Psoas muscle (tissue), 8 donors: ENCODE measurements around the gene HOXD9. TPM values are rescaled to one million over a fixed set of nuclear protein-coding genes. Genes with fewer than 3 reads are reported as not detected.

Source experiments
- ATAC-seq, 4 donors: fragments of 200-7000 bp; cut with Tn5 transposase; one replicate each; pipeline ENCODE4 v1.9.1; 2020; ENCODE audit warnings: moderate library complexity in 3 of 4, mild to moderate bottlenecking in 2 of 4
- DNase-seq, 2 donors: peaks; one replicate each; pipeline ENCODE4 v3.0.0-alpha.2; 2020
- H3K27ac ChIP-seq: fragments of 200-600 bp; one replicate; pipeline ENCODE4 v1.8.0; 2022
- H3K27me3 ChIP-seq, 3 donors: fragments of 200-600 bp in 1 of 3; one replicate each; pipeline versions ENCODE4 v1.6.1 to v1.8.0; 2013 to 2022; ENCODE audit warnings: low read length in 2 of 3, mild to moderate bottlenecking in 2 of 3, moderate library complexity in 1 of 3; ENCODE audit not compliant: insufficient read depth in 3 of 3
- H3K36me3 ChIP-seq, 2 donors: fragments of 200-600 bp in 1 of 2; one replicate each; pipeline versions ENCODE4 v1.6.1 to v1.8.0; 2013 to 2022; ENCODE audit warnings: low read depth in 1 of 2, mild to moderate bottlenecking in 1 of 2, moderate library complexity in 1 of 2; ENCODE audit not compliant: insufficient read depth in 1 of 2
- H3K4me1 ChIP-seq: fragments of 200-600 bp; one replicate; pipeline ENCODE4 v1.8.0; 2022
- H3K4me3 ChIP-seq: fragments of 200-600 bp; one replicate; pipeline ENCODE4 v1.8.0; 2022; ENCODE audit warnings: mild to moderate bottlenecking
- H3K9me3 ChIP-seq: fragments of 200-600 bp; one replicate; pipeline ENCODE4 v1.8.0; 2022
- CTCF ChIP-seq: fragments of 200-600 bp; IDR thresholded peaks from one replicate; pipeline ENCODE4 v1.8.0; 2022; ENCODE audit warnings: antibody characterized with exemption
- WGBS, 3 donors: extraction: QIAGEN DNeasy Blood & Tissue Kit; methylation state at CpG; one replicate each; pipeline versions ENCODE4 v1.1.6 to v1.1.7; 2013; 5-methylcytosine and 5-hydroxymethylcytosine counted together
- intact Hi-C, 2 donors: fragments of 100-400 bp; cut with DNase I; formaldehyde crosslinking; loops; one replicate each; pipeline versions ENCODE4 v1.11.0 to v1.14.2; 2022
- polyA plus RNA-seq, 3 donors: library from polyadenylated mRNA; stranded (reverse); fragments of 200-250 nt; gene quantifications; one replicate each; pipeline ENCODE4 v1.2.3, GENCODE V29; 2013
- total RNA-seq, 4 donors: library from RNA; stranded (reverse); fragmentation: NEBNext Ultra II Directional in 2 of 4; extraction: Animal tissue kit (Norgen Biotek cat#: 25700) in 2 of 4; gene quantifications; one replicate each; pipeline versions ENCODE4 v1.2.1 to v1.2.4, GENCODE V29; 2021 to 2023
- donor health status: healthy with polysubstance abuse.
- donor health status: DM: no; HTN: no; CAD: no; lungs with moderate emphysema.
- donor health status: Bipolar disorder and iron deficiency.
- donor health status: healthy.
- donor health status: DM: yes; HTN: yes; CAD: no.
- donor health status: DM: no; HTN: no; CAD: no.
- donor health status: DM: no; HTN: no; CAD: no.
- donor health status: DM: yes; HTN: yes; CAD: no.

The HOXD9 gene
- total and polyA plus RNA-seq, 7 donors: 0.43 to 4.4 (median 1.7) TPM

GRCh38 chr2:176128982-176129796 is 6.7 kb downstream of the HOXD9 start, which contains the start of gene HOXD8:
Gene HOXD8 (plus strand): TSS chr2:176129705. CDS start chr2:176130367, 662 bp downstream.
- 1 to 2% (median 2%) methylated on average over 49 to 64 of the region's 64 CpGs for WGBS, 3 donors
- Histone ChIP-seq H3K4me1 (peaks cover 40% of the 10 kb centered on the region), H3K27me3 (peaks cover 0 to 4% (median 0%) of the 10 kb centered on the region in 3 donors), H3K36me3 (no peaks in the 10 kb centered on the region), H3K27ac (peak within 1 kb of the TSS; percentile 93), H3K4me3 (peak within 1 kb of the TSS; percentile 84), H3K9me3 (no peaks in the 10 kb centered on the region)
- TF ChIP-seq CTCF: no peak
- ATAC-seq (peak; percentile 66 to 81 (median 80)), DNase-seq (peak; percentile 83 to 93)
- intact Hi-C loops: loop anchor here (2.0 to 5.0 kb wide), 7 partner anchors 328 to 1018 kb away; no protein-coding TSS in a partner anchor

- Histone ChIP-seq H3K4me1 (peaks cover 41% of the 10 kb centered on the region), H3K27me3 (peaks cover 0 to 4% (median 0%) of the 10 kb centered on the region in 3 donors), H3K4me3 (peak overlapping the region; percentile 84), H3K36me3 (no peaks in the 10 kb centered on the region), H3K9me3 (no peaks in the 10 kb centered on the region), H3K27ac (peak overlapping the region; percentile 93)
- no peak for TF ChIP-seq CTCF
- 0 to 1% (median 0%) methylated on average over 17 to 43 of the region's 43 CpGs for WGBS, 3 donors
- ATAC-seq (peak; percentile 44 to 52 (median 48)), DNase-seq (peak; percentile 56 to 78)
- intact Hi-C loops: loop anchor here (2.0 to 5.0 kb wide), 7 partner anchors 328 to 1018 kb away; no protein-coding TSS in a partner anchor
Observed at GRCh38 chr2:176129813-176130146, 7.3 kb downstream of the HOXD9 start.

GRCh38 chr2:176130147-176130956 is 7.8 kb downstream of the HOXD9 start:
- peak; percentile 55 to 77 for DNase-seq
- Histone ChIP-seq H3K27ac (peak overlapping the region; percentile 93), H3K9me3 (no peaks in the 10 kb centered on the region), H3K27me3 (peaks cover 0 to 4% (median 0%) of the 10 kb centered on the region in 3 donors), H3K4me3 (peak overlapping the region; percentile 84), H3K4me1 (peaks cover 46% of the 10 kb centered on the region), H3K36me3 (no peaks in the 10 kb centered on the region)
- intact Hi-C loops: no loop called here
- peak; percentile 50 to 68 (median 57) for ATAC-seq
- WGBS, 3 donors: 0 to 1% (median 1%) methylated on average over 37 to 100 of the region's 100 CpGs
- peak; percentile 6 for TF ChIP-seq CTCF

GRCh38 chr2:176130957-176131847 is 8.7 kb downstream of the HOXD9 start:
- no peaks in the 10 kb centered on the region for H3K27me3 ChIP-seq
- ATAC-seq: no peak

More at GRCh38 chr2:176130957-176131847, 8.7 kb downstream of the HOXD9 start:
- no peak for DNase-seq
- intact Hi-C loops: no loop called here
- Histone ChIP-seq H3K27ac (peak overlapping the region; percentile 93), H3K36me3 (no peaks in the 10 kb centered on the region), H3K4me3 (peak overlapping the region; percentile 84), H3K9me3 (no peaks in the 10 kb centered on the region), H3K4me1 (peaks cover 49% of the 10 kb centered on the region)
- TF ChIP-seq CTCF: no peak
- 11 to 18% (median 16%) methylated on average over 15 of the region's 15 CpGs for WGBS, 3 donors
